Vagina (tissue), 2 donors: ENCODE results near the gene NRXN3. TPM values are rescaled to one million over a fixed set of nuclear protein-coding genes. Genes with fewer than 3 reads are reported as not detected.

Experiments used
- DNase-seq, 2 donors: peaks; one replicate each; pipeline ENCODE4 v3.0.0-alpha.2; 2017; ENCODE audit errors: extremely low spot score in 2 of 2
- H3K27ac ChIP-seq: fragments of 200-600 bp; sonication (generic); one replicate; pipeline ENCODE4 v1.5.1; 2019
- H3K27me3 ChIP-seq: fragments of 200-600 bp; sonication (generic); one replicate; pipeline ENCODE4 v1.5.1; 2019
- H3K36me3 ChIP-seq, 2 donors: fragments of 200-600 bp; sonication (generic); one replicate each; pipeline ENCODE4 v1.5.1; 2017 to 2019
- H3K4me1 ChIP-seq: fragments of 200-600 bp; sonication (generic); one replicate; pipeline ENCODE4 v1.5.1; 2019
- H3K4me3 ChIP-seq, 2 donors: fragments of 200-600 bp; sonication (generic); 1 replicate in 1 of 2; 2 replicates in 1 of 2; pipeline ENCODE4 v1.5.1; 2016 to 2019
- H3K9me3 ChIP-seq: fragments of 200-600 bp; sonication (generic); one replicate; pipeline ENCODE4 v1.5.1; 2019
- POLR2A ChIP-seq, 2 donors: fragments of 450-650 bp; IDR thresholded peaks; one replicate each; pipeline ENCODE4 v1.6.1; 2017; ENCODE audit warnings: antibody characterized with exemption in 2 of 2, mild to moderate bottlenecking in 2 of 2, moderate library complexity in 2 of 2
- POLR2AphosphoS5 ChIP-seq, 2 donors: sonication (generic); formaldehyde crosslinking; IDR thresholded peaks; one replicate each; pipeline ENCODE4 v1.9.0; 2017; ENCODE audit warnings: antibody characterized with exemption in 2 of 2, mild to moderate bottlenecking in 2 of 2, low read depth in 1 of 2; ENCODE audit not compliant: insufficient read depth in 1 of 2
- intact Hi-C: fragments of 100-400 bp; cut with DNase I; formaldehyde crosslinking; loops from one replicate; pipeline ENCODE4 v1.15.1; 2023
- total RNA-seq: library from RNA; depleted of rRNA; stranded (reverse); fragments of >200 nt; gene quantifications from one replicate; pipeline ENCODE4 v1.2.3, GENCODE V29; 2016
- TF ChIP-seq, protein P1 (sequence below), 3 experiments: fragments of 450-650 bp in 2 of 3; fragments of 200-600 bp in 1 of 3; sonication (generic) in 1 of 3; IDR thresholded peaks; one replicate each; pipeline ENCODE4 v1.5.1; 2017 to 2019; ENCODE audit warnings: antibody characterized with exemption in 3 of 3, mild to moderate bottlenecking in 2 of 3, moderate library complexity in 2 of 3

The NRXN3 gene
- total RNA-seq, 1 donor from 2014 or later: 4.7 TPM

DNA sequence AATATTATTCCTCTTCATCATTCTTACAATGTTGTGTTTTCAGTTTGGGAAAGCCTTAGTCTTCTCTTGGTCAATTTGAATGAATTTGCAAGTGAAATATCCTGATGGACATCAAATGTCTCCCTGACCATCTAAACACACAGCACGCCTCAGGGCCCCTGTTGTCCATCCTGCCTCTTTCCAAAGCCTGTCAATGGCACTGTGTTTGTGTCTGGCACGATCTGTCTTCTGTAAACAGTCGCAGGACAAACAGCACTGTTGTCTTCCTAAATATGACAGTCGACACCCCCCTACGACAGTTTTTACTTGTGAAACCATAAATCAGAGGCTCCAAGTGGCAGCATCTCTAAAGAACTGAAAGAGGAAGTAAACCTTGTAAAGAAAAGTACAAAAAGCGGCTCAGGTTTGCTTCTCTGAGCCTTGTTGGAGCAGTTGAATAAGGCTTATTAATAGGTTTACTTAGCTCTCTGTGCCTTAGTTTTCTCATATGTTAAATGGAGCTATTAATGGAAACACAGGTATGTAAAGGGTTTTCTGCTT, 285.8 kb downstream of the NRXN3 start:
- Histone ChIP-seq H3K36me3 (no peaks in the 10 kb centered on the region), H3K9me3 (no peaks in the 10 kb centered on the region), H3K27ac (no peak overlapping the region), H3K4me1 (no peaks in the 10 kb centered on the region), H3K4me3 (no peak overlapping the region), H3K27me3 (no peaks in the 10 kb centered on the region)
- intact Hi-C loops: no loop called here
- no peak for TF ChIP-seq POLR2AphosphoS5 (IDR thresholded peaks at IDR 0.05; ENCODE audit: insufficient read depth in 1 of 2, low read depth in 1 of 2)
- TF ChIP-seq, protein P1, sequence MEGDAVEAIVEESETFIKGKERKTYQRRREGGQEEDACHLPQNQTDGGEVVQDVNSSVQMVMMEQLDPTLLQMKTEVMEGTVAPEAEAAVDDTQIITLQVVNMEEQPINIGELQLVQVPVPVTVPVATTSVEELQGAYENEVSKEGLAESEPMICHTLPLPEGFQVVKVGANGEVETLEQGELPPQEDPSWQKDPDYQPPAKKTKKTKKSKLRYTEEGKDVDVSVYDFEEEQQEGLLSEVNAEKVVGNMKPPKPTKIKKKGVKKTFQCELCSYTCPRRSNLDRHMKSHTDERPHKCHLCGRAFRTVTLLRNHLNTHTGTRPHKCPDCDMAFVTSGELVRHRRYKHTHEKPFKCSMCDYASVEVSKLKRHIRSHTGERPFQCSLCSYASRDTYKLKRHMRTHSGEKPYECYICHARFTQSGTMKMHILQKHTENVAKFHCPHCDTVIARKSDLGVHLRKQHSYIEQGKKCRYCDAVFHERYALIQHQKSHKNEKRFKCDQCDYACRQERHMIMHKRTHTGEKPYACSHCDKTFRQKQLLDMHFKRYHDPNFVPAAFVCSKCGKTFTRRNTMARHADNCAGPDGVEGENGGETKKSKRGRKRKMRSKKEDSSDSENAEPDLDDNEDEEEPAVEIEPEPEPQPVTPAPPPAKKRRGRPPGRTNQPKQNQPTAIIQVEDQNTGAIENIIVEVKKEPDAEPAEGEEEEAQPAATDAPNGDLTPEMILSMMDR (IDR thresholded peaks at IDR 0.05): no peak
- TF ChIP-seq POLR2A (IDR thresholded peaks at IDR 0.05): no peak
- no peak for DNase-seq

- no peak overlapping the region for H3K27ac ChIP-seq
- no peak for DNase-seq
- H3K27me3 ChIP-seq: no peaks in the 10 kb centered on the region
- TF ChIP-seq, protein P1 (IDR thresholded peaks at IDR 0.05): no peak
- TF ChIP-seq POLR2A (IDR thresholded peaks at IDR 0.05) (no peak), POLR2AphosphoS5 (IDR thresholded peaks at IDR 0.05; ENCODE audit: insufficient read depth in 1 of 2, low read depth in 1 of 2) (no peak)
- H3K4me1 ChIP-seq: no peaks in the 10 kb centered on the region
- H3K36me3 ChIP-seq: no peaks in the 10 kb centered on the region
- no peaks in the 10 kb centered on the region for H3K9me3 ChIP-seq
- intact Hi-C loops: no loop called here
- no peak overlapping the region for H3K4me3 ChIP-seq
Observed at GRCh38 chr14:78469947-78470346, 299.8 kb downstream of the NRXN3 start.

GRCh38 chr14:78479127-78479780, 309.1 kb downstream of the NRXN3 start:
- H3K9me3 ChIP-seq: no peaks in the 10 kb centered on the region
- no peaks in the 10 kb centered on the region for H3K27me3 ChIP-seq
- no peak overlapping the region for H3K4me3 ChIP-seq
- no peak for TF ChIP-seq POLR2A (IDR thresholded peaks at IDR 0.05)
- TF ChIP-seq, protein P1 (IDR thresholded peaks at IDR 0.05): no peak
- no peak for TF ChIP-seq POLR2AphosphoS5 (IDR thresholded peaks at IDR 0.05; ENCODE audit: insufficient read depth in 1 of 2, low read depth in 1 of 2)
- intact Hi-C loops: no loop called here
- H3K36me3 ChIP-seq: no peaks in the 10 kb centered on the region
- no peak overlapping the region for H3K27ac ChIP-seq
- no peak for DNase-seq
- no peaks in the 10 kb centered on the region for H3K4me1 ChIP-seq

DNA sequence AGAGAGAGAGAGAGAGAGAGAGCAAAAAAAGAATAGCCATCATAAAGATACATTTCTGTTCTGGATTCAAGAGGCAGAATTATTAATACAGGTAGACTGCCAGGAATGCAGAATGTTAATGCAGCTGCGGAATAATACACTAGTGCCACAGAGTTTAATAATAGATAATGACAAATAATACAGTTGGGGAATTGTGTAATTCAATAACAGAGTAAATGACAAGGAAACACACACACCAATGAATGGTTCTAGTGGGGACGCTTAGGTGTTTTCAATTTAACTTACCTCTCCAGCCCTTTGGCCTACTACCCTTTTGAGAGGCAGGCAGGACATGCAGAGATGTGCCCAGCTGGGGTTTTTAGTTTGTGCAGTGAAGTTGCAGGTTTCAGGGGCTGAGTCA, 313.9 kb downstream of the NRXN3 start:
- no peak for DNase-seq
- no peaks in the 10 kb centered on the region for H3K27me3 ChIP-seq
- no peak overlapping the region for H3K27ac ChIP-seq
- no peaks in the 10 kb centered on the region for H3K36me3 ChIP-seq
- H3K4me3 ChIP-seq: no peak overlapping the region
- TF ChIP-seq POLR2A (IDR thresholded peaks at IDR 0.05): no peak
- TF ChIP-seq, protein P1 (IDR thresholded peaks at IDR 0.05): no peak
- no peak for TF ChIP-seq POLR2AphosphoS5 (IDR thresholded peaks at IDR 0.05; ENCODE audit: insufficient read depth in 1 of 2, low read depth in 1 of 2)
- intact Hi-C loops: no loop called here
- H3K4me1 ChIP-seq: no peaks in the 10 kb centered on the region
- H3K9me3 ChIP-seq: no peaks in the 10 kb centered on the region

DNA sequence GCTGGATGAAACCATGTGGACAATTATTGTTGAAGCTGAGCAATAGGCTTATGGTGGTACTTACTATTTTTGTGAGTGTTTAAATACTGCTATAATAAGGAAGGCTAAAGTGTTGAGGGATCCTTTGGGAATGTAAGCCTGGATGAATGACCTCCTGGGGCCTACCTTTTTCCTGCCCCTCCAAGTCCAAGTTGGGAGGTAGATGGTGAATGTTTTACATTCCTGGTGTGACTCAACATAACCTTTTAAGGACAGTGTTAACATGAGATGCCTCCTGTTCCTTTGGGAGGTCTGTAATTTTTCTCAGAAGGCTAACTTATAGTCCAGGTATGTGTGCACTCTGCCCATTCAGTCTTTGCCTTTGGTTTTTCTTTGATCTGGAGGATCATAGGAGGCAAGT, 315.9 kb downstream of the NRXN3 start:
- DNase-seq: no peak
- Histone ChIP-seq H3K4me1 (no peaks in the 10 kb centered on the region), H3K4me3 (no peak overlapping the region), H3K27me3 (no peaks in the 10 kb centered on the region), H3K9me3 (no peaks in the 10 kb centered on the region), H3K27ac (no peak overlapping the region), H3K36me3 (no peaks in the 10 kb centered on the region)
- intact Hi-C loops: no loop called here
- TF ChIP-seq POLR2AphosphoS5 (IDR thresholded peaks at IDR 0.05; ENCODE audit: insufficient read depth in 1 of 2, low read depth in 1 of 2) (no peak), POLR2A (IDR thresholded peaks at IDR 0.05) (no peak)
- TF ChIP-seq, protein P1 (IDR thresholded peaks at IDR 0.05): no peak
